Breast epithelium (tissue), 3 donors: Measurements from ENCODE around the gene OR4K2.

Experiments
- POLR2A ChIP-seq: fragments of 450-650 bp; IDR thresholded peaks from one replicate; pipeline ENCODE4 v1.6.1; 2016; ENCODE audit warnings: antibody characterized with exemption, mild to moderate bottlenecking, moderate library complexity
- TF ChIP-seq, protein P1 (sequence below), 3 donors: fragments of 450-650 bp; IDR thresholded peaks; one replicate each; pipeline ENCODE4 v1.5.1; 2016 to 2017; ENCODE audit warnings: antibody characterized with exemption in 3 of 3, mild to moderate bottlenecking in 3 of 3, moderate library complexity in 3 of 3

DNA sequence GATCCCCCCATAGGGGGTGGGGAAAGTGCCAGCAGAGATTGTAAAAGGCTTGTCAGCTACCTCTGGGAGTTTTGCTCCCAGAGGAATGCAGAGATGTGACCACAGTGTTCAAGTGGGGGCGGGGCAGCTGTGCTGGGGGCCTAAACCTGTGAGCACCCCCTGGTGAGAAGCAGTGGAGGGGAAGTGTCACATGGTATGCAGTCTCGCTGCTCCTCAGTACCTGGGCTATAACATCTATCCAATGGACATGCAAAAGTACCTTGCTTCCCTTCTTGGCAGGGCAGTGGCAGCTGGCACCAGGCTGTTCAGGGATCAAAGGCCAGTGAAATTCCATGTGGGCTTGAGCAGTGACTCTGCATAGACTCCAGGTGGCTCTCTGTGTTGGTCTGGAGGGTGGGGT is 20.3 kb downstream of the OR4K2 start:
- TF ChIP-seq, protein P1, sequence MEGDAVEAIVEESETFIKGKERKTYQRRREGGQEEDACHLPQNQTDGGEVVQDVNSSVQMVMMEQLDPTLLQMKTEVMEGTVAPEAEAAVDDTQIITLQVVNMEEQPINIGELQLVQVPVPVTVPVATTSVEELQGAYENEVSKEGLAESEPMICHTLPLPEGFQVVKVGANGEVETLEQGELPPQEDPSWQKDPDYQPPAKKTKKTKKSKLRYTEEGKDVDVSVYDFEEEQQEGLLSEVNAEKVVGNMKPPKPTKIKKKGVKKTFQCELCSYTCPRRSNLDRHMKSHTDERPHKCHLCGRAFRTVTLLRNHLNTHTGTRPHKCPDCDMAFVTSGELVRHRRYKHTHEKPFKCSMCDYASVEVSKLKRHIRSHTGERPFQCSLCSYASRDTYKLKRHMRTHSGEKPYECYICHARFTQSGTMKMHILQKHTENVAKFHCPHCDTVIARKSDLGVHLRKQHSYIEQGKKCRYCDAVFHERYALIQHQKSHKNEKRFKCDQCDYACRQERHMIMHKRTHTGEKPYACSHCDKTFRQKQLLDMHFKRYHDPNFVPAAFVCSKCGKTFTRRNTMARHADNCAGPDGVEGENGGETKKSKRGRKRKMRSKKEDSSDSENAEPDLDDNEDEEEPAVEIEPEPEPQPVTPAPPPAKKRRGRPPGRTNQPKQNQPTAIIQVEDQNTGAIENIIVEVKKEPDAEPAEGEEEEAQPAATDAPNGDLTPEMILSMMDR (IDR thresholded peaks at IDR 0.05) = no peak
- no peak for TF ChIP-seq POLR2A
